ENCODE measurements around the gene USF2. TPM values are rescaled to one million over a fixed set of nuclear protein-coding genes. Genes with fewer than 3 reads are reported as not detected.
"Not testable (repeated sequence)": the region's sequence is repeated elsewhere in the genome, so short reads cannot be mapped to it uniquely, and the experiment has no call there.

Gene USF2
- total and polyA plus RNA-seq, 2 donors (not counting 1 experiment from before 2014, with no cell fraction given): 318 to 377 TPM

DNA sequence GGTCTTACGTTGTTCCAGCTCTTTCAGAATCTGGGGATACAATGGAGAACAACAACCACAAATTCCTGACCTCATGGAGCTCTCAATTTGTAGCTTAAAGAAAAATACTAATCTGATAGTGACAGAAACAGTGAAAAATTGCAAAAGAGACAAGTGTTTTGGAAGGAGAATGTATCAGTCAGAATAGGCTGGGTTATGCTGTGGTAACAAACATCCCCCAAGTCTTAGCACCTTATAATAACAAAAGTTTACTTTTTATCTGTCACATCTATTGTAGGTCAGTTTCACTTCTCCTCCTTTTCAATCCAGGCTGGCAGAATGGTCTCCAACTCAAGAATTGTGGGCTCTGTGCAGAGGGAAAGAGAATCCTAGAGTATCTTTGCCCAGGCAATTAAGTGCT, 49.8 kb upstream of the USF2 start:
- H3K79me2 ChIP-seq (ENCODE audit: control insufficient read depth, insufficient read depth, low read length): no peaks in the 10 kb centered on the region
- DNase-seq (no peak), ATAC-seq (ENCODE audit: low read depth) (no peak)
- TF ChIP-seq, protein P1, sequence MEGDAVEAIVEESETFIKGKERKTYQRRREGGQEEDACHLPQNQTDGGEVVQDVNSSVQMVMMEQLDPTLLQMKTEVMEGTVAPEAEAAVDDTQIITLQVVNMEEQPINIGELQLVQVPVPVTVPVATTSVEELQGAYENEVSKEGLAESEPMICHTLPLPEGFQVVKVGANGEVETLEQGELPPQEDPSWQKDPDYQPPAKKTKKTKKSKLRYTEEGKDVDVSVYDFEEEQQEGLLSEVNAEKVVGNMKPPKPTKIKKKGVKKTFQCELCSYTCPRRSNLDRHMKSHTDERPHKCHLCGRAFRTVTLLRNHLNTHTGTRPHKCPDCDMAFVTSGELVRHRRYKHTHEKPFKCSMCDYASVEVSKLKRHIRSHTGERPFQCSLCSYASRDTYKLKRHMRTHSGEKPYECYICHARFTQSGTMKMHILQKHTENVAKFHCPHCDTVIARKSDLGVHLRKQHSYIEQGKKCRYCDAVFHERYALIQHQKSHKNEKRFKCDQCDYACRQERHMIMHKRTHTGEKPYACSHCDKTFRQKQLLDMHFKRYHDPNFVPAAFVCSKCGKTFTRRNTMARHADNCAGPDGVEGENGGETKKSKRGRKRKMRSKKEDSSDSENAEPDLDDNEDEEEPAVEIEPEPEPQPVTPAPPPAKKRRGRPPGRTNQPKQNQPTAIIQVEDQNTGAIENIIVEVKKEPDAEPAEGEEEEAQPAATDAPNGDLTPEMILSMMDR (IDR thresholded peaks at IDR 0.05): no peak
- no peak for TF ChIP-seq EZH2 (IDR thresholded peaks at IDR 0.05; ENCODE audit: borderline replicate concordance, insufficient read depth, low read depth, low read length, poor library complexity, severe bottlenecking)
- H3K9me3 Mint-ChIP-seq (ENCODE audit: insufficient read depth): peaks cover 2% of the 10 kb centered on the region
- CTCF ChIA-PET: interaction anchor here (0.7 to 4.4 kb wide), 6 partner anchors 15 to 84 kb away, joined by 3 to 64 read pairs (median 5); partner anchors contain the start of genes FXYD7 and LGI4
- no peaks in the 10 kb centered on the region for H4K20me1 ChIP-seq (ENCODE audit: control insufficient read depth, insufficient read depth, low read length, poor library complexity, severe bottlenecking)
- no peaks in the 10 kb centered on the region for H3K36me3 ChIP-seq (replicated peaks in 1 of 2; ENCODE audit: control extremely low read depth in 1 of 2, control insufficient read depth in 1 of 2, extremely low read depth in 1 of 2, insufficient read depth in 2 of 2, low read length in 1 of 2)
- no peak overlapping the region for H3K4me3 Mint-ChIP-seq
- no peak overlapping the region for H2AFZ ChIP-seq (ENCODE audit: insufficient read depth, low read depth, low read length, poor library complexity, severe bottlenecking)
- no peak overlapping the region for H3K4me3 ChIP-seq (ENCODE audit: control extremely low read depth in 1 of 5, extremely low read depth in 1 of 5, insufficient read depth in 1 of 5, low read depth in 2 of 5, low read length in 4 of 5)
- no peak overlapping the region for H3K9ac ChIP-seq (ENCODE audit: low read length)
- H3K27ac Mint-ChIP-seq: no peak overlapping the region
- POLR2A ChIA-PET: interaction anchor here (0.6 kb wide), 1 partner anchor 76 kb away, joined by 3 read pairs; the partner anchor contains the start of gene FXYD7
- WGBS (ENCODE audit: insufficient coverage): no CpG with 5 or more reads among the region's 1 CpG
- H3K27ac ChIP-seq (ENCODE audit: low read length in 2 of 2): no peak overlapping the region
- peaks cover 0 to 15% (median 0%) of the 10 kb centered on the region in 3 donors for H3K9me3 ChIP-seq (ENCODE audit: control extremely low read depth in 1 of 3, control insufficient read depth in 2 of 3, insufficient read depth in 1 of 3, low read length in 2 of 3)
- peaks cover 29 to 31% of the 10 kb centered on the region in 2 donors for H3K4me1 ChIP-seq (ENCODE audit: control insufficient read depth in 2 of 2, insufficient read depth in 2 of 2, low read length in 2 of 2)
- intact Hi-C loops (cut with micrococcal nuclease): no loop called here
- no peaks in the 10 kb centered on the region for H3K27me3 ChIP-seq (replicated peaks in 1 of 4; ENCODE audit: control extremely low read depth in 1 of 4, control insufficient read depth in 3 of 4, insufficient read depth in 4 of 4, low read length in 3 of 4)
- H3K4me2 ChIP-seq (replicated peaks; ENCODE audit: low read depth, low read length, poor library complexity, severe bottlenecking): no peak overlapping the region
- peaks cover 39% of the 10 kb centered on the region for H3K4me1 Mint-ChIP-seq
- H3K27me3 Mint-ChIP-seq: no peaks in the 10 kb centered on the region

DNA sequence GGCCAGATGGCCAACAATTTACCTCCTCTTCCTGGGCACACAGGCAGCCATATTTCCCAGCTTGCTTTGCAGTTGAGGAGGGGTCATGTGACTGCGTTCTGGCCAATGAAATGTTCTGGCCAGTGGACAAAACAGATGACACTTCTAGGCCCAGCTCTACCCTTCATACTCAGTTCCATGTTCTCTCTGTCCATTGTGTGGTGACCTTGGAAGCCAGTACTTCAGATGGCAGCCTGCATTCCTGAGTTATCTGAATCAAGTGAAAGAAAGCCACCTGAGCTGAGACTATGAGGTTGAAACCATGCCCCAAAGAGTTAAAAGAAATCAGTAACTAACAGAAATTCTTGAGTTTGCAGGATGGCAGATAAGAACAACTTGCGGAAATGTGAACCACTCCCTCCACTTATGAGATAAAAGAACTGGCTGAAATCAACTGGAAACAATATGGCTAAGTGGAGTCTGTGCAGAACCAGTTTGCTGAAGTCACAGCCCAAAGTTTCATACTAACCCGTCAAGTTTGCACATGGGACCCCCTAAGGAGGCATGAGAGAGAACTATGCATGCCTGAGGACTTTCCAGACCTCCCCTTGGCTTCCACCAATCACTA, 48.3 kb upstream of the USF2 start:
- Histone ChIP-seq H4K20me1 (ENCODE audit: control insufficient read depth, insufficient read depth, low read length, poor library complexity, severe bottlenecking) (no peaks in the 10 kb centered on the region), H3K4me3 (ENCODE audit: control extremely low read depth in 1 of 5, extremely low read depth in 1 of 5, insufficient read depth in 1 of 5, low read depth in 2 of 5, low read length in 4 of 5) (no peak overlapping the region), H3K36me3 (replicated peaks in 1 of 2; ENCODE audit: control extremely low read depth in 1 of 2, control insufficient read depth in 1 of 2, extremely low read depth in 1 of 2, insufficient read depth in 2 of 2, low read length in 1 of 2) (no peaks in the 10 kb centered on the region), H3K4me1 (ENCODE audit: control insufficient read depth in 2 of 2, insufficient read depth in 2 of 2, low read length in 2 of 2) (peaks cover 25 to 29% of the 10 kb centered on the region in 2 donors), H3K27ac (ENCODE audit: low read length in 2 of 2) (no peak overlapping the region), H3K9ac (ENCODE audit: low read length) (no peak overlapping the region), H3K4me2 (replicated peaks; ENCODE audit: low read depth, low read length, poor library complexity, severe bottlenecking) (no peak overlapping the region), H3K79me2 (ENCODE audit: control insufficient read depth, insufficient read depth, low read length) (no peaks in the 10 kb centered on the region), H3K9me3 (ENCODE audit: control extremely low read depth in 1 of 3, control insufficient read depth in 2 of 3, insufficient read depth in 1 of 3, low read length in 2 of 3) (peaks cover 0 to 18% (median 0%) of the 10 kb centered on the region in 3 donors), H3K27me3 (replicated peaks in 1 of 4; ENCODE audit: control extremely low read depth in 1 of 4, control insufficient read depth in 3 of 4, insufficient read depth in 4 of 4, low read length in 3 of 4) (no peaks in the 10 kb centered on the region), H2AFZ (ENCODE audit: insufficient read depth, low read depth, low read length, poor library complexity, severe bottlenecking) (no peak overlapping the region)
- no peaks in the 10 kb centered on the region for H3K27me3 Mint-ChIP-seq
- no peak overlapping the region for H3K4me3 Mint-ChIP-seq
- H3K27ac Mint-ChIP-seq: peak overlapping the region; percentile 29
- CTCF ChIA-PET: interaction anchor here (0.7 to 0.8 kb wide), 2 partner anchors 12 to 53 kb away, joined by 3 to 4 read pairs; no protein-coding TSS in a partner anchor
- DNase-seq (no peak), ATAC-seq (ENCODE audit: low read depth) (no peak)
- POLR2A ChIA-PET: interaction anchor here (0.6 kb wide), 1 partner anchor 9 kb away, joined by 5 read pairs; no protein-coding TSS in a partner anchor
- 50% methylated on average over 1 of the region's 3 CpGs for WGBS (ENCODE audit: insufficient coverage)
- TF ChIP-seq EZH2 (IDR thresholded peaks at IDR 0.05; ENCODE audit: borderline replicate concordance, insufficient read depth, low read depth, low read length, poor library complexity, severe bottlenecking): no peak
- H3K9me3 Mint-ChIP-seq (ENCODE audit: insufficient read depth): peaks cover 2% of the 10 kb centered on the region
- peaks cover 33% of the 10 kb centered on the region for H3K4me1 Mint-ChIP-seq
- intact Hi-C loops (cut with micrococcal nuclease): no loop called here

DNA sequence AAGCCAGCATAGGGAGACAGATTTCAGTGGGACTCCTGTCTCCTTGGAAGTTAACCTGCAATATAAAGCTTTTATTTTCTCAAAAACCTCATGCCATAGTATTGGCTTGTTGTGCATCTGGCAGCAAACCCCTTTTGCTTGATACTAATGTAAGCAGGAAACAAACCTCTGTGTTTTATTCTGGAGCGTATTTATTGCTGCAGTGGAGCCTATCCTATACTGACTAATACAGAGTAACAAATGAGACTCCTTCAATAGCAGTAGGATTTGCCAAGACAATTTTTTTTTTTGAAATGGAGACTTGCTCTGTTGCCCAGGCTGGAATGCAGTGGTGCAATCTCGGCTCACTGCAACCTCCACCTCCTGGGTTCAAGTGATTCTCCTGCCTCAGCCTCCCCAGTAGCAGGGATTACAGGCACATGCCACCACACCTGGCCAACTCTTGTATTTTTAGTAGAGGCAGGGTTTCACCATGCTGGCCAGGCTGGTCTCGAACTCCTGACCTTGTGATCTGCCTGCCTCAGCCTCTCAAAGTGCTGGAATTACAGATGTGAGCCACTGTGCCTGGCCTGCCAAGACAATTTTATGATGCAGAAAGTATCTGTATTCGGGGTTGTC, 47.7 kb upstream of the USF2 start:
- H3K9ac ChIP-seq (ENCODE audit: low read length): not testable (repeated sequence)

More for the DNA sequence above, 47.7 kb upstream of the USF2 start:
- H3K27ac ChIP-seq (ENCODE audit: low read length in 2 of 2); H3K4me3 ChIP-seq (ENCODE audit: control extremely low read depth in 1 of 5, extremely low read depth in 1 of 5, insufficient read depth in 1 of 5, low read depth in 2 of 5, low read length in 4 of 5); intact Hi-C loops (cut with micrococcal nuclease); H3K27me3 Mint-ChIP-seq; H3K4me2 ChIP-seq (replicated peaks; ENCODE audit: low read depth, low read length, poor library complexity, severe bottlenecking); ATAC-seq (ENCODE audit: low read depth); H3K79me2 ChIP-seq (ENCODE audit: control insufficient read depth, insufficient read depth, low read length); H3K9me3 Mint-ChIP-seq (ENCODE audit: insufficient read depth); DNase-seq; H3K36me3 ChIP-seq (replicated peaks in 1 of 2; ENCODE audit: control extremely low read depth in 1 of 2, control insufficient read depth in 1 of 2, extremely low read depth in 1 of 2, insufficient read depth in 2 of 2, low read length in 1 of 2); H3K27me3 ChIP-seq (replicated peaks in 1 of 4; ENCODE audit: control extremely low read depth in 1 of 4, control insufficient read depth in 3 of 4, insufficient read depth in 4 of 4, low read length in 3 of 4); H4K20me1 ChIP-seq (ENCODE audit: control insufficient read depth, insufficient read depth, low read length, poor library complexity, severe bottlenecking); H3K4me3 Mint-ChIP-seq; H2AFZ ChIP-seq (ENCODE audit: insufficient read depth, low read depth, low read length, poor library complexity, severe bottlenecking); POLR2A ChIA-PET: not testable (repeated sequence)
- Mint-ChIP-seq H3K4me1 (peaks cover 31% of the 10 kb centered on the region), H3K27ac (peak overlapping the region; percentile 10)
- CTCF ChIA-PET: interaction anchor here (0.7 to 0.8 kb wide), 2 partner anchors 35 to 54 kb away, joined by 3 to 4 read pairs; no protein-coding TSS in a partner anchor
- peaks cover 25 to 29% of the 10 kb centered on the region in 2 donors for H3K4me1 ChIP-seq (ENCODE audit: control insufficient read depth in 2 of 2, insufficient read depth in 2 of 2, low read length in 2 of 2)
- no CpG with 5 or more reads among the region's 4 CpGs for WGBS (ENCODE audit: insufficient coverage)
- peaks cover 0 to 18% (median 0%) of the 10 kb centered on the region in 3 donors for H3K9me3 ChIP-seq (ENCODE audit: control extremely low read depth in 1 of 3, control insufficient read depth in 2 of 3, insufficient read depth in 1 of 3, low read length in 2 of 3)

All from B cell (primary cell).